GM12872 (cell line): ENCODE results near the gene ARID5B.

ENCODE experiments used
- TF ChIP-seq, protein P1 (sequence below): IDR thresholded peaks from 3 replicates; pipeline ENCODE4 v1.5.1; 2011; ENCODE audit warnings: low read depth, mild to moderate bottlenecking, low read length, moderate library complexity; ENCODE audit not compliant: insufficient read depth

Gene ARID5B

DNA sequence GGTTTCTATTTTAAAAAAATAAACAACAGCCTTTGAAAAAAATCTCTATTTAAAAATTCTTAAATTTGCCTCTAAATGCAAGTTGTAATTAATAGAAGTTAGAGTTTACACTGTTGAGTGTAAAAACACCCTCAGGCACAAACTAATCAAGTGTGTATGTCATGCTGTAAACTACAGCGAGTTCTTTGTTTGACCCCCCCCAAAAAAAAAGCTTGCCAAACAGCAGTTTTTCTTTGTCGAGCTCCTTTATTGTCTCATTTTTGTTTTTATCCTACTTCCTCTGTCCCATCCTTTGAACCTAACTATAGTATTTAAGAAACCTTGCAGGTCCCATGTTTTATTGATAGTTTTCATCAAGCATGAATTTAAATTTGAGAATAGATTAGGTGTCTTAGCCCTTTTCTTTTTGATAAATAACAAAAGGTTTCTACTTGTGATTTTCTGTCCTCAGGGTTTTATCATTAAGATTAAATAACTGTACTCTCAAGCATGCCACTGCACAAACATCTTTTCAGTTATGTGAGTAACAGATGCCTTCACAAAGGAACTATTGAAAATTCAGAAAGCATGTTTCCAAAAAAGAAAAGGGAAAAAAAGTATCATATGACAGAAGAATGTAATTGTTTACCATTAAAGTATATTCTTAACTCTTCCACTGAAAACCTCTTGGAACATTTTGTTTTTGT lies 176.0 kb downstream of the ARID5B start:
- TF ChIP-seq, protein P1, sequence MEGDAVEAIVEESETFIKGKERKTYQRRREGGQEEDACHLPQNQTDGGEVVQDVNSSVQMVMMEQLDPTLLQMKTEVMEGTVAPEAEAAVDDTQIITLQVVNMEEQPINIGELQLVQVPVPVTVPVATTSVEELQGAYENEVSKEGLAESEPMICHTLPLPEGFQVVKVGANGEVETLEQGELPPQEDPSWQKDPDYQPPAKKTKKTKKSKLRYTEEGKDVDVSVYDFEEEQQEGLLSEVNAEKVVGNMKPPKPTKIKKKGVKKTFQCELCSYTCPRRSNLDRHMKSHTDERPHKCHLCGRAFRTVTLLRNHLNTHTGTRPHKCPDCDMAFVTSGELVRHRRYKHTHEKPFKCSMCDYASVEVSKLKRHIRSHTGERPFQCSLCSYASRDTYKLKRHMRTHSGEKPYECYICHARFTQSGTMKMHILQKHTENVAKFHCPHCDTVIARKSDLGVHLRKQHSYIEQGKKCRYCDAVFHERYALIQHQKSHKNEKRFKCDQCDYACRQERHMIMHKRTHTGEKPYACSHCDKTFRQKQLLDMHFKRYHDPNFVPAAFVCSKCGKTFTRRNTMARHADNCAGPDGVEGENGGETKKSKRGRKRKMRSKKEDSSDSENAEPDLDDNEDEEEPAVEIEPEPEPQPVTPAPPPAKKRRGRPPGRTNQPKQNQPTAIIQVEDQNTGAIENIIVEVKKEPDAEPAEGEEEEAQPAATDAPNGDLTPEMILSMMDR: no peak

DNA sequence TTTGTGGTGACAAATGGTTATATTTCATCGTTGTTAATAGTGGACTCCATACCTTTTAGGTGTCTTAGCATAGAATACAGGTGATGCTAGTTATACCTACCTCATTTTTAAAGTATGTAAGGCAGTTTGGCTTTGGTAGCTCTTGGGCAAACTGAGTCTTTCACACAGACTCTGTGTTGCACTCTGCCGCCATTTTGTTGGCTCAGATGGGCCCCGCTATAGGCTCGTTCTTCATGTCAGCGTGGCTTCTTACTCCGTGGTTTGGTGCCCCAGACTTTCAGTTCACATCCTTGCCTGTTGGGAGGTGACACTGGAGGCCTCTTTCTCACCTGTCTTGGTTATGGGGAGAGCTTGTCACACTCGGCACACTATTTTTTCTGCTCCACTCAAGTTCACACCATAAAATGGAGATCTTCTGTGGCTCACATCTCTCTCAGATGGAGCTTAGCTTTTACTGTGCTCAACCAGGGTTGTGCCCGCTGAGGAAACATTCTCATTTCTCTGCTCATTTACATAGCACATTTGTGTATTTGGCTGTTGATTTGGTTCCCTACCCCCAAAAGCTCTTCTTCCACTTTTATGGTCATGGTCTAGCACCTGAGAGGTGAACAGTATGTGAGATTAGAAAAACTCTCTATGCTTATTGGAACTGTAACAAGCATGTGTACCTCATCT lies 178.5 kb downstream of the ARID5B start:
- TF ChIP-seq, protein P1: no peak

DNA sequence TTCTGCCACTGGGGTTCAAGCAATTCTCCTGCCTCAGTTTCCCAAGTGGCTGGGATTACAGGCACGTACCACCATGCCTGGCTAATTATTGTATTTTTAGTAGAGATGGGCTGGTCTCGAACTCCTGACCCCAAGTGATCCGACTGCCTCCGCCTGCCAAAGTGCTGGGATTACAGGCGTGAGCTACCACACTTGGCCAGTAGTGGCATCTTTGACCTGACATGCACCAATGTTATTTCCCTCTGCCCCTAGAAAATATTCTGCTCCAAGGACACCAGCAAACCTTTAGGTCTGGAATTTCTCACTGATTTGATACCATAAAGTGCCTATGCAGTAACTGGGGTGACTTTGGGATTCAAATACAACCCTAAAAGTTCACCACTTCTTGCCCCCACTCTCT lies 179.4 kb downstream of the ARID5B start:
- TF ChIP-seq, protein P1: peak; percentile 25; the same call in 1 of the 3 replicates

DNA sequence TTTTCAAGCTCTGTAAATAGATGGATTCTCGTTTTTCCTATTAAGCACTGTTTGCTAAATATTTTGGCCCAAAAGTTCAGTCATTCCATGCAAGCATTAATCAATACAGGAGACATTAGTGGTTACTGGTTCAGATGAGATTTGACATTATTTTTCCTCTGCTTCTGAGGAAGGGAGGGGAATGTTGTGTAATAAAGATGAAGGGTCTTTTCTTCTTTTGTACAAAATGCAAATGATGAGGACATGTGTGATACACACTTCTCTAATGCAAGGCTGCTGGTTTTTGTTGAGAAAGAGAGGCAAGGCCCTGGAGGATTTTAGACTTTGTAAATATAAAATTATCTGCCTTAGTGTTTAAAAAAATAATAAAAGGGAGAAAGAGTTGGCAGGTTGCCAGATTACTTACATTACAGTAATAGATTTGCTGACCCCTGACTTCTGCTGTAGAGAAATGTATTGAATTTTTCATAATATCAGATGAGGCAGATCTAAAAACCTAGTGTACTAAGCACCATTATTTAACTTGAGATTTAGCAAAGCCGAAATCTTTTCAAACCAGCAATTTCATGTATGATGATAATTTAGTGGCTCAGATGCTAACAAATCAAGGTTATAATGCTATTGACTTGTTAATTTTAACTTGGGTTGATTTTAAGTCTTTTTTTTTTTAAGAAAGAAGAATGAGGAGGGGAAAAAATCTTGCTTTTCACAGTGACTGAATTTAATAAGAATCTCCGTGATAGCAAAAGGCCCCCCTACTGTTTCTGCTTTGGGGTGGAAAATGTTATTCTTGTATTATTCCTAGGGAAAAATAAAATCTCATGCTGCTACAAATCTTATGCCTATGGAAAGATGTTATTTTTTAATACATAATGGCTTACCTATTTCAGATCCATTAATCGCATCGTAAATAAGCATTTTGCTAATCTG lies 180.1 kb downstream of the ARID5B start:
- TF ChIP-seq, protein P1: no peak

DNA sequence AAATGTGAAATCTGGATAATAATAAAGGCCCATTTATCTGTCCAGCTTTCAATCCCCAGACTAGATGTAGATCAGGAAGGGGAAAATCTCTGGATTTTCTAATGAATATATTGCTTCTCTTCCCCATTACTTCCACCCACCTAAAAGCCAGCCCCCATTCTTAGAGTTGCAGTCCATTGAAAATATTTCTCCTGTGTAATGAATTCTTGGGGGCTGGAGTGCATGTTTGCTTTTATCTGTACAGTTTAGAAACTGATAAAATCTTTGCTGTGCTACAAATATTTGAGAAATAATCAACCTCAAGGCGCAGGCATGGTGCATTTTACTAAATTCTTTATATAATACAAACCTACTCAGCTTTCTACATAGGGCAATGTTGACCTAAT lies 180.8 kb downstream of the ARID5B start:
- TF ChIP-seq, protein P1: no peak

DNA sequence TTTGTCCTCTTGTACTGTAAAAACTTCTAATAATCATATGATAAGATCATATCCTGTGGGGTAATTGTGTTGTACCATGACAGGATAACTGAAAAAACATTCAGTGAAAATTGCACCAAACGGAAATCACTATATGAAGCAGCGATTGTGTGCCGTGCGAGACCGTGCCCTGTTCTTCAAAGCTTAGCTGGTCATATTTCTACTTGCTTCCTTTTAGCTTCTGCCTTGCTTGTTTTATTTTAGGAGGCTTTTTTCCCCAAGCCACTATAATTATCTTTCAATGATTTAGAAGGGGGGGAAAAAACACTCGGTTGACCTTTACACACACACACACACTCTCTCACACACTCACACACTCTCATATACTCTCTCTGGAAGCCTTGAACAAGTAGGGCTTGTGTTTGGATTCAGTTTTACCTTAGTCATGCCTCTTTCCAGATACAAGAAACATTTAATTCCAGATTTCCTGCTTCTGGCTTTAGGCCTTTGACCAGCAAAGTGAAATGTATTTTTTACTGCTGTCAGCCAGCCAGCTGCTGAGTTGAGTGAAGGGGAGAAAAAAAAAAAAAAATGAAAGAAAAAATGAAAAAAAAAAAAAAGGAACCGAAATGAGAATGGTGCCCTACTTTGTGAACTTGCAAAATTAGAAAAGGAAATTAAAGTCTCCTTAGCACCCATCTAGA lies 181.4 kb downstream of the ARID5B start:
- TF ChIP-seq, protein P1: no peak
